GM10266 (cell line): ENCODE data around the gene TYRP1.
"Not testable (repeated sequence)": the region's sequence is repeated elsewhere in the genome, so short reads cannot be mapped to it uniquely, and the experiment has no call there.

ENCODE experiments used
- DNase-seq: peaks from one replicate; pipeline ENCODE4 v3.0.0; 2012; ENCODE audit errors: extremely low spot score
- CTCF ChIP-seq: IDR thresholded peaks from 2 replicates; pipeline ENCODE4 v1.5.1; 2012; ENCODE audit warnings: mild to moderate bottlenecking, low read depth; ENCODE audit not compliant: control insufficient read depth, insufficient read depth; ENCODE audit errors: missing control alignments

The TYRP1 gene

GRCh38 chr9:12657998-12658397, 35.2 kb upstream of the TYRP1 start:
- no peak for TF ChIP-seq CTCF
- no peak for DNase-seq

- TF ChIP-seq CTCF: no peak
- no peak for DNase-seq
Measured at GRCh38 chr9:12658531-12659209, 34.5 kb upstream of the TYRP1 start.

- no peak for TF ChIP-seq CTCF
- DNase-seq: no peak
Measured at GRCh38 chr9:12659220-12659619, 34.0 kb upstream of the TYRP1 start.

GRCh38 chr9:12666813-12667212, 26.4 kb upstream of the TYRP1 start:
- no peak for TF ChIP-seq CTCF
- no peak for DNase-seq

GRCh38 chr9:12667892-12668291, 25.3 kb upstream of the TYRP1 start:
- TF ChIP-seq CTCF: no peak
- no peak for DNase-seq

- TF ChIP-seq CTCF: no peak
- no peak for DNase-seq
Measured at GRCh38 chr9:12670006-12670405, 23.2 kb upstream of the TYRP1 start.

- TF ChIP-seq CTCF: no peak
- DNase-seq: no peak
Measured at GRCh38 chr9:12674961-12675360, 18.2 kb upstream of the TYRP1 start.

- not testable (repeated sequence) for DNase-seq
Measured at GRCh38 chr9:12677462-12678126, 15.6 kb upstream of the TYRP1 start.
